Measurements from ENCODE around the gene TTC12. TPM values are rescaled to one million over a fixed set of nuclear protein-coding genes. Genes with fewer than 3 reads are reported as not detected.
A peak's percentile ranks its signal among the peaks of the same experiment; 100 is the strongest.

Gene TTC12
- total RNA-seq, 8 experiments from 2014 or later = 4.1 to 26.7 (median 8.6) TPM; not detected in 1

DNA sequence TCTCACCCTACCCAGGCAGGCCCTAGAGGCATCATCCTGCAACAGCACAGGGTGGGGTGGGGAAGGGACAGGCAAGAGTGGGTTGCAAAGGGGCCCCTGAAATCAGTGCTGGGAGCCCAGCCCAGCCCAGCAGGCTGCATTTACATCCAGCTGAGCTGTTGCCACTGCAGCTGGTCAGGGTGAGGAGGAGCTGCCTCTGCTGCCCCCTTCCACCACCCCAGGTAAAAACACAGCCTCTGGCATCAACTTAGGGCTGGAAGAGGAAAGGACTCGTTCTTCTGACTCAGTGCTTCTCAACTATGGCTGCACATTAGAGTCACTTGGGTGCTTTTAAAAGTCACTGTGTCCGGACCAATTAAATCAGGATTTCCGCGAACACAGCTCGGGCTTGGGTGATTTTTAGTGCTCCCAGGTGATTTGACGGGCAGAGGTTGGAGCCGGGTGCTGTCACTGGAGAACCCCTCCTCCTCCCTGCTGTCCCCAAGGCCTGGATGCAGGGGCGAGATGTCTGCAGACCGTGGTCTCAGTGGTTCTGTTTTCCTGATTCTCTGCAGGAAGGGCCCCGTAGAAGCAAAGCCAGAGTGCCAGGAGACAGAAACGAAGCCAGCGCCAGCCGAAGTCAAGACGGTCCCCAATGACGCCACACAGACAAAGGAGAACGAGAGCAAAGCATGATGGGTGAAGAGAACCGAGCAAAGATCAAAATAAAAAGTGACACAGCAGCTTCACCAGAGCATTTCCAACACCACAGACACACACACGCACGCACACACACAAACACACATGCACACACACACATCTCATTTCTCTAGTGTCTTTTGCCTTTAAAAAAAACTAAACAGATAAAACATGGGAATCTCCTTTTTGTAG is 39.4 kb upstream of the TTC12 start:
- H3K4me3 ChIP-seq = no peak overlapping the region
- ATAC-seq (replicated peaks in 6 of 8) = peak; percentile 41 to 83 (median 62)
- WGBS, 10 experiments = 74 to 100% (median 94%) methylated on average over 1 to 12 of the region's 19 CpGs; no CpG with 5 or more reads in 3 of the 10 experiments
- in situ Hi-C loops (cut with MboI; ENCODE audit: low pct_unique_long_range_greater_than_20kb in 2 of 9, low sequenced_read_pairs in 9 of 9, unreplicated experiment in 9 of 9) = loop anchor here in 8 of 9 experiments (25.0 kb wide), 7 partner anchors 163 to 1063 kb away; partner anchors contain the start of gene NCAM1 (in 3 of the 8)
- no peaks in the 10 kb centered on the region for H3K4me1 ChIP-seq (replicated peaks in 1 of 2)
- H3K27ac ChIP-seq = no peak overlapping the region

DNA sequence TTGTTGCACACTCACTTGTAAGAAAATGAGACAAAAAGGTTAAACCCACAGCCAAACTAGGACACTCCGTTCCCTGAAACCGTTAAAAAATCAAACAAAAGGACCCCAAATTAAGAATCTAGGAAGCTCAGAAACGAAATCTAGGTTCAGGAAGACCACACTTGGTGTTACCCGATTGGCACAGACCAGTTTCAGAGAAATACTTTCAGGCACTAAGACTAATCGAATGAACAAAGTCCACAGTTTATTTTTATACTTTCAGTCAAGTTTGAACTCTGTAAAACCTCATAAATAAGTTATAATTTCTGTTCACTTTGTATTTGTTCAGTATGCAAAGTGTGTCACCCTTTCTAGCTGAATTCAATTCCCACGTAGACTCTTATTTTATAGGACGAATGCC is 38.8 kb upstream of the TTC12 start:
- H3K27ac ChIP-seq = no peak overlapping the region
- H3K4me3 ChIP-seq = no peak overlapping the region
- no peaks in the 10 kb centered on the region for H3K4me1 ChIP-seq (replicated peaks in 1 of 2)
- ATAC-seq (replicated peaks in 6 of 8) = no peak
- 66 to 100% (median 88%) methylated on average over 2 to 7 of the region's 7 CpGs for WGBS, 10 experiments
- in situ Hi-C loops (cut with MboI; ENCODE audit: low pct_unique_long_range_greater_than_20kb in 2 of 9, low sequenced_read_pairs in 9 of 9, unreplicated experiment in 9 of 9) = loop anchor here in 8 of 9 experiments (25.0 kb wide), 7 partner anchors 163 to 1063 kb away; partner anchors contain the start of gene NCAM1 (in 2 of the 8)

DNA sequence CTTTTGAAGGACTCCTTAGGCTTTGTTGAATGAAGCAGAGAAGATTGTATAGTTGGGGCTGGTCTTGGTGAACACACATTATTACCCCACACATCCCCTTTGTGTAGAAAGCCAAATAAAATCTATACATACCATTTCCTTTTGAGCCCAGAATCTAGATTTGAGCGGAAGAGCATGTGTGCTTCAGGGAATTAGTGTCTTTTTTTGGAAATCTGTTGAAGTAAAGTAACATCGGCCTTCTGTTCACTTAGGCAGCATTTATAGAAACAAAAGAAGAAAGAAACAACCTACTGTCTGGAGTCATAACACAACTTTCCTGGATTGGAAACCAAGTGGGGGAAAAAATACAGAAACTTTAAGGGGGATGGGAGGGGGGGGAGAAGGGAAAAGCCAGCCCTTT is 37.9 kb upstream of the TTC12 start:
- 33 to 100% (median 96%) methylated on average over 1 to 2 of the region's 2 CpGs; no CpG with 5 or more reads in 2 of the 10 experiments for WGBS, 10 experiments
- in situ Hi-C loops (cut with MboI; ENCODE audit: low pct_unique_long_range_greater_than_20kb in 2 of 9, low sequenced_read_pairs in 9 of 9, unreplicated experiment in 9 of 9) = loop anchor here in 8 of 9 experiments (25.0 kb wide), 7 partner anchors 164 to 1064 kb away; partner anchors contain the start of gene NCAM1 (in 2 of the 8)

DNA sequence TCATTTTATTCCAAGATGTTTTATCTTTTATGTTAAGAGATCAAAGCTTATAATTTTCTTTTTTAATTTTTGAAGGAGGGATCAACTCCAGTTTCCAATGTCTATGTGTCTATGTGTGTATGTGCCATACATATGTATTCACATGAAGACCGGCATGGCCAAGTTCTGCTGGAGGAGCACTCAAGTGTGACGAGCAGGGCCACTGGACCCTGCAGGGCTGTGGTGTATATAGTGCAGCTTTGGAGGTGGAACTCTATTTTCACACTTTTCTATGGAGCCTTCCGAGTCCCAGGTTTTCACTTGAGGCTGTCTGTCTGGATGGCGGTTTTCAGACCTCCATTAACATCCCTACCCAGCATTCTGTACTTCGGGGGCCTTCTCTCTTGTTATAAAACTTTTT is 36.5 kb upstream of the TTC12 start:
- in situ Hi-C loops (cut with MboI; ENCODE audit: low pct_unique_long_range_greater_than_20kb in 2 of 9, low sequenced_read_pairs in 9 of 9, unreplicated experiment in 9 of 9) = loop anchor here in 8 of 9 experiments (25.0 kb wide), 7 partner anchors 166 to 1066 kb away; partner anchors contain the start of gene NCAM1 (in 2 of the 8)
- no peaks in the 10 kb centered on the region for H3K4me1 ChIP-seq (replicated peaks in 1 of 2)
- H3K4me3 ChIP-seq = no peak overlapping the region
- H3K27ac ChIP-seq = no peak overlapping the region
- no peak for ATAC-seq (replicated peaks in 6 of 8)
- WGBS, 10 experiments = 60 to 100% (median 98%) methylated on average over 1 to 5 of the region's 5 CpGs; no CpG with 5 or more reads in 2 of the 10 experiments

More for the DNA sequence above, 37.9 kb upstream of the TTC12 start:
- Histone ChIP-seq H3K4me3 (no peak overlapping the region), H3K27ac (no peak overlapping the region), H3K4me1 (replicated peaks in 1 of 2) (no peaks in the 10 kb centered on the region)
- no peak for ATAC-seq (replicated peaks in 6 of 8)

DNA sequence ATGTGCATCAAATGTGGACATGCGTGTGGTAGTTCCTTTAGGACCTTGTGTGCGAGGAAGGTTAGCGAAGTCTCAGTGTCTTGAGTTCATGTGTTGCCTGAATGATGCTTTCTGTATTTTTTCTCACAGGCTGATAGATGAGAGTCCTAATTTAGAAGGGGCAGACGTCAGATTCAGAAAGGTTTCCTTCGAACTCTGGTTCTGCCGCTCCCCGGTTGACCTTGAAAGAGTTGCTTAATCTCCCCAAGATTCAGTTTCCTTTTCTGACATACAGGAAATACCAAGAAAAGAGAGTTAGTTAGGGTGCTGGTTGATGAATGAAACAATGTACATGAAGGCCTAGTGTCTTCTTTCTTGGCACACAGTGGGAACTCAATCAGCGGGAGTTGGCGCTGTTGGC is 35.9 kb upstream of the TTC12 start:
- Histone ChIP-seq H3K27ac (no peak overlapping the region), H3K4me1 (replicated peaks in 1 of 2) (no peaks in the 10 kb centered on the region), H3K4me3 (no peak overlapping the region)
- in situ Hi-C loops (cut with MboI; ENCODE audit: low pct_unique_long_range_greater_than_20kb in 2 of 9, low sequenced_read_pairs in 9 of 9, unreplicated experiment in 9 of 9) = loop anchor here in 8 of 9 experiments (25.0 kb wide), 7 partner anchors 166 to 1066 kb away; partner anchors contain the start of gene NCAM1 (in 2 of the 8)
- WGBS, 10 experiments = 89 to 100% (median 98%) methylated on average over 3 to 8 of the region's 9 CpGs; no CpG with 5 or more reads in 1 of the 10 experiments
- no peak for ATAC-seq (replicated peaks in 6 of 8)

DNA sequence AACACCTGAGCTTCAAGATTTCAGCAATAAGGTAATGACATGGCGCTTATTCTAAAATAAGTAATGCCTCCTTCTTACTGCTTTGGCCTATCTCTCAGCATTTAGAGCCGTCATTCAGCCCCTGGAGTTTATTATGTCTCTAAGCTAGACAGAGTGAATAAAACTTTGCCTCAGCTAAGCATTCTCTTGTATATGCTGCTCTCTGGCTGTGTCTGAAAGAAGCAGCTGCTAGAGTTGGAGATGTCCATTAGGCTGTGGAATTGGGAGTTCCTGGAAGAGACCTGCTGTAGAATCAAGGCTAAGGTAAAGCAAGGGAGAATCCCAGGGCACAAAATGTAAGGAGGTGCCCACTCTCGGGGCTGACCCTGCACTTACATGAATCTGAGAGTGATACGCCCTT is 35.5 kb upstream of the TTC12 start:
- Histone ChIP-seq H3K27ac (no peak overlapping the region), H3K4me3 (no peak overlapping the region), H3K4me1 (replicated peaks in 1 of 2) (no peaks in the 10 kb centered on the region)
- peak in 3 of 8 experiments; percentile 13 to 27 (median 13) for ATAC-seq (replicated peaks in 6 of 8)
- 0 to 100% (median 60%) methylated on average over 1 to 4 of the region's 4 CpGs; no CpG with 5 or more reads in 1 of the 10 experiments for WGBS, 10 experiments
- in situ Hi-C loops (cut with MboI; ENCODE audit: low pct_unique_long_range_greater_than_20kb in 2 of 9, low sequenced_read_pairs in 9 of 9, unreplicated experiment in 9 of 9) = loop anchor here in 8 of 9 experiments (25.0 kb wide), 7 partner anchors 167 to 1067 kb away; partner anchors contain the start of gene NCAM1 (in 2 of the 8)

DNA sequence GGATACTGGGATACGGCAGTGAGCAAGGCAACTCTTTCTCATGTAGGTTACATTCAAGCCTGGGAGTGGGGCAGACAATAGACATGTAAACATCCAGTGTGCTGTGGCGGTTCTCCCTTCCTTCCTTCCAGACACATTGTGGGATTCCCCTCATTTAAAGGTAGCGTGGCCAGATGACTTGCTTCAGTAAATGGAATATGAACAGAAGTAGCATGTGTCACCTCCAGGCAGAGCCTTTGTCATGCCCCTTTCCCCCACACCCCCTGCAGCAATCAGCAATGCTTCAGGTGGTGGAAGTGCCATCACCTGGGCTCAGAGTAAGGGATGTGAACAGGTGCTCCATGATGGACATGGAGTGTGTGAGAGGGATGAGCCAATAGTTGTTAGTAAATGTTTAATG is 34.8 kb upstream of the TTC12 start:
- H3K27ac ChIP-seq = no peak overlapping the region
- in situ Hi-C loops (cut with MboI; ENCODE audit: low pct_unique_long_range_greater_than_20kb in 2 of 9, low sequenced_read_pairs in 9 of 9, unreplicated experiment in 9 of 9) = loop anchor here in 8 of 9 experiments (25.0 kb wide), 7 partner anchors 167 to 1067 kb away; partner anchors contain the start of gene NCAM1 (in 2 of the 8)
- H3K4me1 ChIP-seq (replicated peaks in 1 of 2) = no peaks in the 10 kb centered on the region
- peak in 1 of 8 experiments; percentile 36 for ATAC-seq (replicated peaks in 6 of 8)
- no peak overlapping the region for H3K4me3 ChIP-seq
- WGBS, 10 experiments = 63 to 85% (median 76%) methylated on average over 1 to 2 of the region's 3 CpGs; no CpG with 5 or more reads in 6 of the 10 experiments

DNA sequence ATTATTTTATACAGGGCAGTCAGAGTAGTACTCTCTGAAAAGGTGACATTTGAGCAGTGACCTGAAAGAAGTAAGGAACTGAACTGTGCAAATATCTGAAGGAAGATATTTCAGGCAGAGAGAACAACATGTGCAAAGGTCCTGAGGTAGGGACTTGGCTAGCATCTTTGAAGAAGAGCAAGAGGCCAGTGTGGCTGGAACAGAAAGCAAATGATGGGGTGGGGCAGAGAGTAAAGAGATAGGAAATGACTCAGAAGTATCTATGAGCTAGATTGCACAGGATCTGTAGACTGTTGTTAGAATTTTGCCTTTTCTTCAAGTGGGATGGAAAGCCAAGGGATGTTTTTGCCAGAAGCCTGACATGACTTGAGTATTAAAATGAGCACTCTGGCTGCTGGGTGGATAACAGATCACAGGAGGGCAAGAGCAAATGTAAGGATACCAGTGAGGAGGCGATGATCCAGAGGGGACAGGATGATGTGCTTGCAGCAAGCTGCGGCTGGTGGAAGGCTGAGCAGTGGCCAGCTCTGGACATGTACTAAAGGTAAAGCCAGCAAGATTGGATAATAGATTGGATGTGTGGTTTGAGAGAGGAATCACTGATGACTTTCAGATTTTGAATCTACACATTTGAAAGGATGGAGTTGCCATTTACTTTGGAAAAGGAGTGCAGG is 33.2 kb upstream of the TTC12 start:
- no peaks in the 10 kb centered on the region for H3K4me1 ChIP-seq (replicated peaks in 1 of 2)
- in situ Hi-C loops (cut with MboI; ENCODE audit: low pct_unique_long_range_greater_than_20kb in 2 of 9, low sequenced_read_pairs in 9 of 9, unreplicated experiment in 9 of 9) = loop anchor here in 8 of 9 experiments (10.0 to 25.0 kb wide), 8 partner anchors 169 to 1069 kb away; partner anchors contain the start of gene NCAM1 (in 2 of the 8)
- peak in 2 of 8 experiments; percentile 47 to 48 for ATAC-seq (replicated peaks in 6 of 8)
- WGBS, 10 experiments = 73 to 100% (median 100%) methylated on average over 1 to 2 of the region's 2 CpGs; no CpG with 5 or more reads in 2 of the 10 experiments
- H3K4me3 ChIP-seq = no peak overlapping the region
- H3K27ac ChIP-seq = no peak overlapping the region

DNA sequence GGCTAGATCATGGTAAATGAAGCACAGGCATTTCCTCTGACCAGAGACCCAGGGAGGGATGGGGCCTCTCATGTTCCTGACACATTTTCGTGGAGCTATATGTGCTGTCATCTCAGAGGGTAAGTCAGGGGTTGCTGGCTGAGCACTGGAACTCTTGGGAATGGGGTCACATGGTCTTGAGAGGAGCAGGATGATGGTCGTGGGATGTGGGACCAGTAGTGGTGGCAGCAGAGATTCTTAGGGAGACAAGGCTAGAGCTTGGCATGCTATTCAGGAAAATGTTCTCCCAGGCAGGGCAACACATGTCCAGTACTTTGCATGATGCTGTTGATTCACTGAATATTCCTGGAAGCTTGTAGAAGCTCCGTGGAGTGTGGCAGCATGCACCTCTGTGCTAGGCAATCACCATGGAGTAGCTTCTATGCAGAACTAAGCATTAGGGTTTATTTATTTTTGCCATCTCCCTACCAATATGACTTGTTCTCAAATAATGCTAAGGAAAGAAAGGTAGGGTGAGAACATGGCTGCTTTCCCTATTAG is 31.4 kb upstream of the TTC12 start:
- 19 to 100% (median 67%) methylated on average over 1 to 3 of the region's 3 CpGs; no CpG with 5 or more reads in 3 of the 10 experiments for WGBS, 10 experiments
- Histone ChIP-seq H3K4me1 (replicated peaks in 1 of 2) (peaks cover 0 to 4% of the 10 kb centered on the region in 2 donors), H3K4me3 (no peak overlapping the region), H3K27ac (no peak overlapping the region)
- peak in 4 of 8 experiments; percentile 48 to 74 (median 67) for ATAC-seq (replicated peaks in 6 of 8)
- in situ Hi-C loops (cut with MboI; ENCODE audit: low pct_unique_long_range_greater_than_20kb in 2 of 9, low sequenced_read_pairs in 9 of 9, unreplicated experiment in 9 of 9) = loop anchor here in 8 of 9 experiments (10.0 to 25.0 kb wide), 8 partner anchors 171 to 1071 kb away; partner anchors contain the start of gene NCAM1 (in 2 of the 8)

DNA sequence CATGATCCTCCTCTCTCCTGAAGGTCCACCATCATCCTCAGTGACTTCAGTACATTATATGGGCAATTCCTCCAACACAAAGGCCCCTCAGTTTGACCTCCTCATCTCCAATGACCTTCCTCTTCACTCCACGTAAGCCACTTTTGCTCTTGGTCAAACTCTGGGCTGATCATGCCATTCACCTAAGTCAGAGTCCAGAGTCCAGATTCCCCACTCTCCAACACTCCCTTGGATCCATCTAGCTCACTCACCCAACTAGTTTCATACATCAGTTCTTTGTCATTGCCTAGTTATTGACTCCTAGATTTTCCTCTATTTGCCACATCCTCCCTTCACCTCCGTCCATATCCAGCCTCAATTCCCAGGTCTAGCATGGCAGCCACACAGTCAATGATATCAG is 30.5 kb upstream of the TTC12 start:
- 20 to 88% (median 51%) methylated on average over 1 to 2 of the region's 2 CpGs; no CpG with 5 or more reads in 4 of the 10 experiments for WGBS, 10 experiments
- Histone ChIP-seq H3K4me1 (replicated peaks in 1 of 2) (peaks cover 0 to 4% of the 10 kb centered on the region in 2 donors), H3K27ac (no peak overlapping the region), H3K4me3 (no peak overlapping the region)
- in situ Hi-C loops (cut with MboI; ENCODE audit: low pct_unique_long_range_greater_than_20kb in 2 of 9, low sequenced_read_pairs in 9 of 9, unreplicated experiment in 9 of 9) = loop anchor here in 8 of 9 experiments (10.0 to 25.0 kb wide), 8 partner anchors 172 to 1072 kb away; partner anchors contain the start of gene NCAM1 (in 2 of the 8)
- ATAC-seq (replicated peaks in 6 of 8) = no peak

DNA sequence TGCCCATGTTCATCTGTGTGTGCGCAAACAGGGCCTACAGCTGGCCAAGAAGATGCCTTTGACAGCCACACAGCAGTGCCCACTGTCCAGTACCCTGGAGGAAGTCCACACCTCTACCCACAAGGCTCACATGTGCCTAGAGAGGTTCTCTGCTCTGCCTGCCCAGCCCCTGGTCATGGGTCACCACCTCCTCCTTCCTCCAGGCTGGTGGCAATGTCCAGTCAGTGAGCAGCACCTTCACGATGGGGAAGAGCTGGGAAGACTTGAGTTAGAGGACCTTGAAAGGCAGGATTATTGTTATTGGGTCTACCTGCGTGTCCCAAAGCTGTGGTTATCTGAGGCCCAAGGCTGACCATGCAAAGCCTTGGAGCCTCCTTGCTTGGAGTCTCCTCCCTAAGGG is 28.4 kb upstream of the TTC12 start:
- Histone ChIP-seq H3K4me3 (no peak overlapping the region), H3K27ac (no peak overlapping the region), H3K4me1 (replicated peaks in 1 of 2) (peaks cover 2 to 4% of the 10 kb centered on the region in 2 donors)
- 60 to 100% (median 100%) methylated on average over 1 to 2 of the region's 3 CpGs; no CpG with 5 or more reads in 4 of the 10 experiments for WGBS, 10 experiments
- ATAC-seq (replicated peaks in 6 of 8) = no peak
- in situ Hi-C loops (cut with MboI; ENCODE audit: low pct_unique_long_range_greater_than_20kb in 2 of 9, low sequenced_read_pairs in 9 of 9, unreplicated experiment in 9 of 9) = loop anchor here in 8 of 9 experiments (10.0 to 25.0 kb wide), 8 partner anchors 174 to 1074 kb away; partner anchors contain the start of gene NCAM1 (in 2 of the 8)
